Keratinocyte (primary cell): ENCODE data around the gene AIG1. TPM values are rescaled to one million over a fixed set of nuclear protein-coding genes. Genes with fewer than 3 reads are reported as not detected.

Experiments
- DNase-seq: peaks from one replicate; pipeline ENCODE4 v3.0.0-alpha.2; 2011; ENCODE audit warnings: low read depth, missing footprints, low spot score
- FAIRE-seq: peaks from 2 replicates; lab custom pipeline; 2011; peaks lifted over from hg19 to GRCh38; lab: Jason Lieb, UNC
- H2AFZ ChIP-seq: 2 replicates; pipeline ENCODE4 v1.6.0; 2012; ENCODE audit warnings: low read length, control low read depth, inconsistent platforms; ENCODE audit not compliant: control insufficient read depth
- H3K27ac ChIP-seq: 2 replicates; pipeline ENCODE4 v1.5.1; 2011; ENCODE audit warnings: low read length; ENCODE audit not compliant: control insufficient read depth, insufficient read depth
- H3K27me3 ChIP-seq: 3 replicates; pipeline ENCODE4 v1.6.0; 2011; ENCODE audit warnings: low read length; ENCODE audit not compliant: control insufficient read depth, insufficient read depth; ENCODE audit errors: extremely low read depth
- H3K36me3 ChIP-seq, 2 experiments: 2 replicates in 1 of 2; 3 replicates in 1 of 2; pipeline ENCODE4 v1.5.1; 2011; ENCODE audit warnings: low read length in 2 of 2, mild to moderate bottlenecking in 1 of 2; ENCODE audit not compliant: control insufficient read depth in 2 of 2, insufficient read depth in 2 of 2; ENCODE audit errors: extremely low read depth in 1 of 2
- H3K4me1 ChIP-seq: 3 replicates; pipeline ENCODE4 v1.5.1; 2011; ENCODE audit warnings: low read length; ENCODE audit not compliant: control insufficient read depth, insufficient read depth; ENCODE audit errors: extremely low read depth
- H3K4me2 ChIP-seq: 3 replicates; pipeline ENCODE4 v1.6.0; 2011; ENCODE audit warnings: low read depth, low read length; ENCODE audit not compliant: control insufficient read depth, insufficient read depth; ENCODE audit errors: extremely low read depth
- H3K4me3 ChIP-seq, 3 experiments: fragments of 200-600 bp in 1 of 3; sonication (generic) in 1 of 3; 2 replicates in 2 of 3; 3 replicates in 1 of 3; pipeline ENCODE4 v1.5.1; 2011 to 2016; ENCODE audit warnings: low read length in 3 of 3, mild to moderate bottlenecking in 3 of 3, control low read depth in 2 of 3, inconsistent platforms in 1 of 3, low read depth in 1 of 3, mixed read lengths in 1 of 3, mixed run types in 1 of 3, moderate library complexity in 1 of 3; ENCODE audit not compliant: control insufficient read depth in 2 of 3, insufficient read depth in 2 of 3; ENCODE audit errors: extremely low read depth in 1 of 3
- H3K79me2 ChIP-seq: 2 replicates; pipeline ENCODE4 v1.6.0; 2012; ENCODE audit warnings: low read length; ENCODE audit not compliant: control insufficient read depth, insufficient read depth
- H3K9ac ChIP-seq: 3 replicates; pipeline ENCODE4 v1.6.0; 2011; ENCODE audit warnings: low read length; ENCODE audit not compliant: control insufficient read depth, insufficient read depth; ENCODE audit errors: extremely low read depth
- H3K9me1 ChIP-seq: 3 replicates; pipeline ENCODE4 v1.6.0; 2011; ENCODE audit warnings: low read length; ENCODE audit not compliant: control insufficient read depth, insufficient read depth; ENCODE audit errors: extremely low read depth
- H3K9me3 ChIP-seq: 2 replicates; pipeline ENCODE4 v1.5.1; 2012; ENCODE audit warnings: low read depth, low read length; ENCODE audit not compliant: control insufficient read depth
- H4K20me1 ChIP-seq: 3 replicates; pipeline ENCODE4 v1.6.0; 2011; ENCODE audit warnings: low read length; ENCODE audit not compliant: control insufficient read depth, insufficient read depth; ENCODE audit errors: extremely low read depth
- EZH2 ChIP-seq: IDR thresholded peaks from one replicate; pipeline ENCODE4 v1.6.1; 2012; ENCODE audit warnings: inconsistent platforms, mild to moderate bottlenecking, low read length, moderate library complexity
- dilution Hi-C: fragments of 300-500 bp; cut with MboI; formaldehyde crosslinking; loops from one replicate; pipeline ENCODE4 v1.7.0; 2020; ENCODE audit warnings: low sequenced_read_pairs; ENCODE audit not compliant: extremely low pct_ligation_motif_present
- polyA plus RNA-seq, 5 experiments: library from polyadenylated mRNA; depleted of rRNA in 3 of 5; stranded (reverse) in 3 of 5; stranded (forward) in 1 of 5; unstranded in 1 of 5; fragments of >200 nt; gene quantifications; 1 replicate in 1 of 5; 2 replicates in 3 of 5; 3 replicates in 1 of 5; pipeline versions ENCODE4 v1.2.1 to v1.2.3, GENCODE V29; 2011 to 2012; ENCODE audit warnings: missing spikeins in 2 of 5, low read depth in 1 of 5, low replicate concordance in 1 of 5
- TF ChIP-seq, protein P1 (sequence below), 3 experiments: IDR thresholded peaks in 1 of 3; conservative IDR thresholded peaks in 1 of 3; optimal IDR thresholded peaks in 1 of 3; 2 replicates in 2 of 3; 3 replicates in 1 of 3; pipeline versions ENCODE3 to v1.5.1; 2011; ENCODE audit warnings: low read length in 3 of 3, mild to moderate bottlenecking in 3 of 3, moderate library complexity in 2 of 3, control low read depth in 1 of 3, inconsistent platforms in 1 of 3; ENCODE audit not compliant: insufficient read depth in 2 of 3; ENCODE audit errors: extremely low read depth in 1 of 3

Gene AIG1
- polyA plus RNA-seq, 1 donor (not counting 4 experiments of a cell fraction or from before 2014, with no cell fraction given): 77.1 TPM

DNA sequence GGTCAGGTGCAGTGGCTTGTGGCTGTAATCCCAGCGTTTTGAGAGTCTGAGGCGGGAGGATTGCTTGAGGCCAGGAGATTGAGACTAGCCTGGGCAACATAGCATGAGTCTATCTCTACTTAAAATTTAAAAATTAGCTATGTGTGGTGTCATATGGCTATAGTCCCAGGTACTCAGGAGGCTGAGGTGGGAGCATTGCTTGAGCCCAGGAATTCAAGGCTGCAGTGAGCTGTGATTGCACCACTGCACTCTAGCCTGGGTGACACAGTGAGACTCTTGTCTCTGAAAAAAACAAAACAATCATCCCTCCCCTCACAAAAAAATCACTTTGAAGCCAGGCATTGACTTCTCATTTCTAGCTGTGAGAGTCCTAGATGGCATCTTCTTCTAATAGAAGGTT is 32.1 kb downstream of the AIG1 start:
- H3K9me3 ChIP-seq: no peaks in the 10 kb centered on the region
- H3K27me3 ChIP-seq: no peaks in the 10 kb centered on the region
- dilution Hi-C loops: no loop called here
- no peak for FAIRE-seq
- H3K4me1 ChIP-seq: no peaks in the 10 kb centered on the region
- H3K36me3 ChIP-seq: peaks cover 0 to 2% of the 10 kb centered on the region in 2 experiments
- H3K4me2 ChIP-seq: no peak overlapping the region
- DNase-seq: no peak
- no peak overlapping the region for H3K27ac ChIP-seq
- H4K20me1 ChIP-seq: no peaks in the 10 kb centered on the region
- no peak overlapping the region for H3K4me3 ChIP-seq
- no peaks in the 10 kb centered on the region for H3K79me2 ChIP-seq
- no peaks in the 10 kb centered on the region for H3K9me1 ChIP-seq
- no peak overlapping the region for H2AFZ ChIP-seq
- no peak for TF ChIP-seq EZH2
- TF ChIP-seq, protein P1, sequence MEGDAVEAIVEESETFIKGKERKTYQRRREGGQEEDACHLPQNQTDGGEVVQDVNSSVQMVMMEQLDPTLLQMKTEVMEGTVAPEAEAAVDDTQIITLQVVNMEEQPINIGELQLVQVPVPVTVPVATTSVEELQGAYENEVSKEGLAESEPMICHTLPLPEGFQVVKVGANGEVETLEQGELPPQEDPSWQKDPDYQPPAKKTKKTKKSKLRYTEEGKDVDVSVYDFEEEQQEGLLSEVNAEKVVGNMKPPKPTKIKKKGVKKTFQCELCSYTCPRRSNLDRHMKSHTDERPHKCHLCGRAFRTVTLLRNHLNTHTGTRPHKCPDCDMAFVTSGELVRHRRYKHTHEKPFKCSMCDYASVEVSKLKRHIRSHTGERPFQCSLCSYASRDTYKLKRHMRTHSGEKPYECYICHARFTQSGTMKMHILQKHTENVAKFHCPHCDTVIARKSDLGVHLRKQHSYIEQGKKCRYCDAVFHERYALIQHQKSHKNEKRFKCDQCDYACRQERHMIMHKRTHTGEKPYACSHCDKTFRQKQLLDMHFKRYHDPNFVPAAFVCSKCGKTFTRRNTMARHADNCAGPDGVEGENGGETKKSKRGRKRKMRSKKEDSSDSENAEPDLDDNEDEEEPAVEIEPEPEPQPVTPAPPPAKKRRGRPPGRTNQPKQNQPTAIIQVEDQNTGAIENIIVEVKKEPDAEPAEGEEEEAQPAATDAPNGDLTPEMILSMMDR (optimal IDR thresholded peaks at IDR 0.05 in 1 of 3, IDR thresholded peaks at IDR 0.05 in 1 of 3, conservative IDR thresholded peaks at IDR 0.05 in 1 of 3; ENCODE audit: extremely low read depth in 1 of 3, insufficient read depth in 2 of 3, low read length in 3 of 3): no peak
- H3K9ac ChIP-seq: no peak overlapping the region

DNA sequence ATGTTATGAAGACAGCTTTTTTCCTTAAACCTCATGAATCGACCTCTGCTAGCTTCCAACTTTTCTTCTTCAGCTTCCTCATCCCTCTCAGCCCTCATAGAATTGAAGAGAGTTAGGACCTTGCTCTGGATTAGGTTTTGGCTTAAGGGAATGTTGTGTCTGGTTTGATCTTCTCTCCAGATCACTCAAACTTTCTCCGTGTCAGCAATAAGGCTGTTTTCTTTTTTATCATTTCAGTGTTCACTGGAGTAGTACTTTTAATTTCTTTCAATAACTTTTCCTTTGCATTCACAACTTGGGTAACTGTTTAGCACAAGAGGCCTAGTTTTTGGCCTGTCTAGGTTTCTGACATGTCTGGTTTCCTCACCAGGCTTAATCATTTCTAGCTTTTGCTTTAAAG is 32.6 kb downstream of the AIG1 start:
- Histone ChIP-seq H3K79me2 (no peaks in the 10 kb centered on the region), H3K27ac (no peak overlapping the region), H3K4me1 (no peaks in the 10 kb centered on the region), H4K20me1 (no peaks in the 10 kb centered on the region), H3K9ac (no peak overlapping the region), H3K9me3 (no peaks in the 10 kb centered on the region), H3K36me3 (peaks cover 0 to 2% of the 10 kb centered on the region in 2 experiments), H2AFZ (no peak overlapping the region), H3K9me1 (no peaks in the 10 kb centered on the region), H3K27me3 (no peaks in the 10 kb centered on the region), H3K4me3 (no peak overlapping the region), H3K4me2 (no peak overlapping the region)
- TF ChIP-seq EZH2: no peak
- TF ChIP-seq, protein P1 (optimal IDR thresholded peaks at IDR 0.05 in 1 of 3, IDR thresholded peaks at IDR 0.05 in 1 of 3, conservative IDR thresholded peaks at IDR 0.05 in 1 of 3; ENCODE audit: extremely low read depth in 1 of 3, insufficient read depth in 2 of 3, low read length in 3 of 3): no peak
- dilution Hi-C loops: no loop called here
- DNase-seq (no peak), FAIRE-seq (no peak)
